Measurements from ENCODE around the gene VPS13A.

GRCh38 chr9:77316058-77316457 is 138.7 kb downstream of the VPS13A start:
- TF ChIP-seq POLR2AphosphoS5 (IDR thresholded peaks at IDR 0.05; ENCODE audit: low read depth, low read length) (no peak), POLR2A (IDR thresholded peaks at IDR 0.05; ENCODE audit: low read depth, low read length) (no peak), TAF1 (IDR thresholded peaks at IDR 0.05; ENCODE audit: borderline replicate concordance, low read depth, low read length) (no peak)
